ENCODE measurements around the gene ANXA11.

DNA sequence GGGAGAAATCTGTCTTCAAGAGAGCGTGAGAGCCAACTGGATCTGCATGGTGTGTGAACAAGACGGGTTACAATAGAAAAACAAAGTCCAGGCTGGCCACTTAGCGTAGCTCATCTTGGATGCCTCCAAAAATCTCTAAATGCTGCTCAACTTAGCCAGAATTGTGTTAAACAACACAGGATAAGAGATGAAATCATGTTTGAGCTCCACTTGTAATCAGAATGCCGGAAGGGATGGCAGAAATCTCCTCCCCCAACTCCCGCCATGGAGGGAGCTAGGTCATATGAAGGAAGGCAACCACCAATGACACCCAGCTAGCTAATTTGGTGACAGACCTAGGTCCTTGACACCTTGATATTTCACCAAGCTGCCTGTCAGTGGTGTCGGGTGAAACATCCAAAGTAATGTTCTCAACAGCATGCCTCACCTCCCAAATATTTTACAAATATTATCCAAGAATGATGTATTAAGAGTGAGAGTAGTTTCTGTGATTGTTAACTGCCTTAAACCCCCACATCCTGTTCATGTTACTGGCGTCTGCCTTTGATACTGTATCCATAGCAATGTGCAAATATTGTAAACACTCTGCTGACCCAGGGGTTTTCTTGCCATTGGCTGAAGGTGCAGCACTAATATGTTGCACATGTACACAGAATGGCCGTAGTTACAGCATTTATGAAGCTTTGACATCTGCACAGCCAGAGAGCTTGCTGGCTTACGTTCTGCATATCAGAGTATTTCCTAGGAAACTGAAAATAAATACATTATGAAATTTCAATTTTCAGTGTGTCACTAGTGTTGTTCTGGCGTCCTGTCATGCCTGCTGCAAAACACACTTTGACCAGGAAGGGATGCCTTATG is 101.0 kb downstream of the ANXA11 start:
- TF ChIP-seq, protein P1, sequence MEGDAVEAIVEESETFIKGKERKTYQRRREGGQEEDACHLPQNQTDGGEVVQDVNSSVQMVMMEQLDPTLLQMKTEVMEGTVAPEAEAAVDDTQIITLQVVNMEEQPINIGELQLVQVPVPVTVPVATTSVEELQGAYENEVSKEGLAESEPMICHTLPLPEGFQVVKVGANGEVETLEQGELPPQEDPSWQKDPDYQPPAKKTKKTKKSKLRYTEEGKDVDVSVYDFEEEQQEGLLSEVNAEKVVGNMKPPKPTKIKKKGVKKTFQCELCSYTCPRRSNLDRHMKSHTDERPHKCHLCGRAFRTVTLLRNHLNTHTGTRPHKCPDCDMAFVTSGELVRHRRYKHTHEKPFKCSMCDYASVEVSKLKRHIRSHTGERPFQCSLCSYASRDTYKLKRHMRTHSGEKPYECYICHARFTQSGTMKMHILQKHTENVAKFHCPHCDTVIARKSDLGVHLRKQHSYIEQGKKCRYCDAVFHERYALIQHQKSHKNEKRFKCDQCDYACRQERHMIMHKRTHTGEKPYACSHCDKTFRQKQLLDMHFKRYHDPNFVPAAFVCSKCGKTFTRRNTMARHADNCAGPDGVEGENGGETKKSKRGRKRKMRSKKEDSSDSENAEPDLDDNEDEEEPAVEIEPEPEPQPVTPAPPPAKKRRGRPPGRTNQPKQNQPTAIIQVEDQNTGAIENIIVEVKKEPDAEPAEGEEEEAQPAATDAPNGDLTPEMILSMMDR (IDR thresholded peaks at IDR 0.05): no peak
- no peak for TF ChIP-seq POLR2A (IDR thresholded peaks at IDR 0.05)
